H9 (cell line): ENCODE results near the gene CDH23. TPM values are rescaled to one million over a fixed set of nuclear protein-coding genes. Genes with fewer than 3 reads are reported as not detected.

Source experiments
- DNase-seq: peaks from one replicate; pipeline ENCODE4 v3.0.0-alpha.2; 2017
- H2AFZ ChIP-seq: one replicate; pipeline ENCODE4 v1.6.1; 2013; ENCODE audit warnings: mild to moderate bottlenecking, low read length, control low read depth, moderate library complexity
- H2AK5ac ChIP-seq: 2 replicates; pipeline ENCODE4 v1.6.1; 2013; ENCODE audit warnings: low read length, control low read depth, mixed read lengths; ENCODE audit not compliant: insufficient read length
- H2BK120ac ChIP-seq: one replicate; pipeline ENCODE4 v1.6.1; 2013; ENCODE audit warnings: low read depth, mild to moderate bottlenecking, low read length, control low read depth, inconsistent platforms; ENCODE audit not compliant: poor library complexity, severe bottlenecking
- H2BK12ac ChIP-seq: 2 replicates; pipeline ENCODE4 v1.6.1; 2013; ENCODE audit warnings: low read length, control low read depth, mixed read lengths, low read depth; ENCODE audit not compliant: insufficient read length
- H2BK15ac ChIP-seq: 2 replicates; pipeline ENCODE4 v1.6.1; 2013; ENCODE audit warnings: low read depth, low read length, control low read depth
- H2BK20ac ChIP-seq: one replicate; pipeline ENCODE4 v1.6.1; 2013; ENCODE audit warnings: low read depth, mild to moderate bottlenecking, low read length, control low read depth, inconsistent platforms; ENCODE audit not compliant: poor library complexity, severe bottlenecking
- H2BK5ac ChIP-seq: 2 replicates; pipeline ENCODE4 v1.6.1; 2013; ENCODE audit warnings: low read length, control low read depth, mixed read lengths; ENCODE audit not compliant: insufficient read length
- H3K14ac ChIP-seq: 2 replicates; pipeline ENCODE4 v1.6.1; 2013; ENCODE audit warnings: low read length, control low read depth; ENCODE audit not compliant: insufficient read depth
- H3K18ac ChIP-seq: 2 replicates; pipeline ENCODE4 v1.6.1; 2013; ENCODE audit warnings: low read depth, mild to moderate bottlenecking, mixed read lengths, low read length, control low read depth; ENCODE audit not compliant: insufficient read length
- H3K23ac ChIP-seq: 2 replicates; pipeline ENCODE4 v1.6.1; 2013; ENCODE audit warnings: low read length, control low read depth, mixed read lengths, low read depth; ENCODE audit not compliant: insufficient read length
- H3K23me2 ChIP-seq: 2 replicates; pipeline ENCODE4 v1.6.1; 2013; ENCODE audit warnings: low read depth, mild to moderate bottlenecking, mixed read lengths, low read length, control low read depth; ENCODE audit not compliant: insufficient read length, poor library complexity, severe bottlenecking
- H3K27ac ChIP-seq: 2 replicates; pipeline ENCODE4 v1.5.1; 2013; ENCODE audit warnings: low read length, control low read depth, mixed read lengths, low read depth; ENCODE audit not compliant: insufficient read length
- H3K27me3 ChIP-seq: 2 replicates; pipeline ENCODE4 v1.6.1; 2013; ENCODE audit warnings: low read length, control low read depth, inconsistent platforms; ENCODE audit not compliant: insufficient read depth
- H3K4ac ChIP-seq: 2 replicates; pipeline ENCODE4 v1.6.1; 2013; ENCODE audit warnings: low read depth, mild to moderate bottlenecking, control low read depth, inconsistent platforms, low read length, moderate library complexity
- H3K4me1 ChIP-seq: 2 replicates; pipeline ENCODE4 v1.6.1; 2013; ENCODE audit warnings: low read length, control low read depth, inconsistent platforms; ENCODE audit not compliant: insufficient read depth
- H3K4me2 ChIP-seq: 2 replicates; pipeline ENCODE4 v1.6.1; 2013; ENCODE audit warnings: low read length, control low read depth, mixed read lengths; ENCODE audit not compliant: insufficient read length, insufficient read depth
- H3K56ac ChIP-seq: 2 replicates; pipeline ENCODE4 v1.6.1; 2013; ENCODE audit warnings: low read depth, mild to moderate bottlenecking, mixed read lengths, low read length, control low read depth; ENCODE audit not compliant: insufficient read length
- H3K79me1 ChIP-seq: 2 replicates; pipeline ENCODE4 v1.6.1; 2013; ENCODE audit warnings: low read depth, mild to moderate bottlenecking, moderate library complexity, low read length, control low read depth, inconsistent platforms; ENCODE audit not compliant: insufficient read depth, poor library complexity, severe bottlenecking
- H3K79me2 ChIP-seq: 2 replicates; pipeline ENCODE4 v1.6.1; 2013; ENCODE audit warnings: low read length, control low read depth, inconsistent platforms; ENCODE audit not compliant: insufficient read depth
- H3K9ac ChIP-seq: 2 replicates; pipeline ENCODE4 v1.6.1; 2013; ENCODE audit warnings: low read length, control low read depth, mixed read lengths; ENCODE audit not compliant: insufficient read length; ENCODE audit errors: extremely low read depth
- H3K9me3 ChIP-seq: one replicate; pipeline ENCODE4 v1.6.1; 2013; ENCODE audit warnings: low read depth, low read length, inconsistent platforms; ENCODE audit not compliant: control insufficient read depth
- H3T11ph ChIP-seq: one replicate; pipeline ENCODE4 v1.6.1; 2013; ENCODE audit warnings: mild to moderate bottlenecking, low read length, control low read depth, inconsistent platforms
- H4K20me1 ChIP-seq: one replicate; pipeline ENCODE4 v1.6.1; 2013; ENCODE audit not compliant: control insufficient read depth, insufficient read length, insufficient read depth
- H4K5ac ChIP-seq: 2 replicates; pipeline ENCODE4 v1.6.1; 2013; ENCODE audit warnings: low read depth, mild to moderate bottlenecking, mixed read lengths, low read length, control low read depth; ENCODE audit not compliant: insufficient read length
- H4K8ac ChIP-seq: replicated peaks from 2 replicates; pipeline ENCODE4 v1.6.1; 2013; ENCODE audit warnings: low read length, control low read depth, mixed read lengths, low read depth; ENCODE audit not compliant: insufficient read length
- H4K91ac ChIP-seq: 2 replicates; pipeline ENCODE4 v1.6.1; 2013; ENCODE audit warnings: low read depth, mild to moderate bottlenecking, moderate library complexity, mixed read lengths, low read length, control low read depth; ENCODE audit not compliant: insufficient read length
- H3K27ac Mint-ChIP-seq, 3 experiments: 2 replicates in 2 of 3; 3 replicates in 1 of 3; pipeline ENCODE4 v1.8.0; 2020 to 2021; ENCODE audit warnings: mixed read lengths in 3 of 3, mild to moderate bottlenecking in 1 of 3, moderate library complexity in 1 of 3
- H3K27me3 Mint-ChIP-seq: 2 replicates; pipeline ENCODE4 v1.8.0; 2021; ENCODE audit warnings: low read depth, mild to moderate bottlenecking, moderate library complexity, mixed read lengths
- H3K36me3 Mint-ChIP-seq, 3 experiments: 2 replicates in 2 of 3; 3 replicates in 1 of 3; pipeline ENCODE4 v1.8.0; 2020 to 2021; ENCODE audit warnings: low read depth in 3 of 3, mixed read lengths in 3 of 3; ENCODE audit not compliant: insufficient read depth in 1 of 3
- H3K4me1 Mint-ChIP-seq, 2 experiments: 2 replicates each; pipeline ENCODE4 v1.8.0; 2020; ENCODE audit warnings: mixed read lengths in 2 of 2
- H3K4me3 Mint-ChIP-seq, 2 experiments: 2 replicates in 1 of 2; 3 replicates in 1 of 2; pipeline ENCODE4 v1.8.0; 2020 to 2021; ENCODE audit warnings: mild to moderate bottlenecking in 2 of 2, mixed read lengths in 2 of 2, moderate library complexity in 1 of 2
- H3K9me3 Mint-ChIP-seq, 2 experiments: 2 replicates in 1 of 2; 3 replicates in 1 of 2; pipeline ENCODE4 v1.8.0; 2020; ENCODE audit warnings: mild to moderate bottlenecking in 2 of 2, mixed read lengths in 2 of 2, moderate library complexity in 1 of 2
- CTCF ChIP-seq: fragments of 200-600 bp; sonication (generic); conservative IDR thresholded peaks from 3 replicates; pipeline ENCODE4 v1.8.0; 2021; ENCODE audit warnings: antibody characterized with exemption, mild to moderate bottlenecking
- WGBS: extraction: QIAGEN DNeasy Blood & Tissue Kit; methylation state at CpG from one replicate; pipeline ENCODE4 v1.1.7; 2013; ENCODE audit warnings: missing lambda C conversion rate, low lambda C conversion rate, mixed read lengths; ENCODE audit not compliant: insufficient read length; ENCODE audit errors: extremely low coverage; 5-methylcytosine and 5-hydroxymethylcytosine counted together
- total RNA-seq: library from RNA; stranded (reverse); gene quantifications from 2 replicates; pipeline ENCODE4 v1.2.1, GENCODE V29; 2021

CDH23 gene
- total RNA-seq, 1 experiment from 2014 or later = 2.1 TPM

- TF ChIP-seq CTCF = no peak
- no peak overlapping the region for H2BK15ac ChIP-seq
- no peak overlapping the region for H3K23ac ChIP-seq
- H3K4ac ChIP-seq = no peak overlapping the region
- no peak overlapping the region for H2BK12ac ChIP-seq
- no peak overlapping the region for H2BK120ac ChIP-seq
- no peak overlapping the region for H2BK5ac ChIP-seq
- H3K4me2 ChIP-seq = no peak overlapping the region
- whole genome bisulfite sequencing = no CpG with 5 or more reads among the region's 11 CpGs
- Mint-ChIP-seq H3K9me3 (no peaks in the 10 kb centered on the region), H3K36me3 (peaks cover 0 to 1% (median 0%) of the 10 kb centered on the region in 3 experiments; a peak in 1 of 7 replicates), H3K27me3 (peaks cover 89% of the 10 kb centered on the region), H3K27ac (no peak overlapping the region), H3K4me3 (no peak overlapping the region), H3K4me1 (peaks cover 19 to 27% of the 10 kb centered on the region in 2 experiments)
- no peaks in the 10 kb centered on the region for H3K79me2 ChIP-seq
- H2BK20ac ChIP-seq = no peak overlapping the region
- H3T11ph ChIP-seq = no peak overlapping the region
- H3K27ac ChIP-seq = no peak overlapping the region
- no peak overlapping the region for H3K9ac ChIP-seq
- no peaks in the 10 kb centered on the region for H3K9me3 ChIP-seq
- no peak overlapping the region for H4K91ac ChIP-seq
- H2AK5ac ChIP-seq = no peak overlapping the region
- no peak overlapping the region for H4K5ac ChIP-seq
- no peak overlapping the region for H4K8ac ChIP-seq
- H3K27me3 ChIP-seq = peaks cover 25% of the 10 kb centered on the region; the same call in 1 of the 2 replicates
- peaks cover 3% of the 10 kb centered on the region; the same call in 1 of the 2 replicates for H3K4me1 ChIP-seq
- H3K18ac ChIP-seq = no peak overlapping the region
- DNase-seq = peak; percentile 12
- peaks cover 6% of the 10 kb centered on the region for H3K23me2 ChIP-seq
- H2AFZ ChIP-seq = no peak overlapping the region
- H3K56ac ChIP-seq = no peak overlapping the region
- no peaks in the 10 kb centered on the region for H4K20me1 ChIP-seq
- no peak overlapping the region for H3K14ac ChIP-seq
- H3K79me1 ChIP-seq = no peaks in the 10 kb centered on the region
Measured at GRCh38 chr10:71394926-71395562, 1.7 kb upstream of the CDH23 start.
